Measurements from ENCODE around the gene ZNF516. TPM values are rescaled to one million over a fixed set of nuclear protein-coding genes. Genes with fewer than 3 reads are reported as not detected.

ZNF516 gene
- total RNA-seq, 1 donor from 2014 or later: 15.0 TPM

GRCh38 chr18:76441668-76442412 is 53.2 kb downstream of the ZNF516 start:
- no peak for DNase-seq

- DNase-seq: no peak
These were observed 53.9 kb downstream of the ZNF516 start for GRCh38 chr18:76441002-76441667.

- DNase-seq: no peak
These were observed 57.1 kb downstream of the ZNF516 start for GRCh38 chr18:76437910-76438309.

- no peak for DNase-seq
These were observed 58.0 kb downstream of the ZNF516 start for GRCh38 chr18:76437011-76437410.

GRCh38 chr18:76436342-76436741 is 58.7 kb downstream of the ZNF516 start:
- DNase-seq: no peak

- DNase-seq: no peak
These were observed 59.6 kb downstream of the ZNF516 start for GRCh38 chr18:76435316-76435989.

GRCh38 chr18:76434452-76434851 is 60.6 kb downstream of the ZNF516 start:
- DNase-seq: no peak

GRCh38 chr18:76433788-76434187 is 61.3 kb downstream of the ZNF516 start:
- DNase-seq: no peak

- no peak for DNase-seq
These were observed 61.9 kb downstream of the ZNF516 start for GRCh38 chr18:76432970-76433767.

GRCh38 chr18:76432274-76432755 is 62.7 kb downstream of the ZNF516 start:
- no peak for DNase-seq

GRCh38 chr18:76431437-76432273 is 63.4 kb downstream of the ZNF516 start:
- no peak for DNase-seq

- no peak for DNase-seq
These were observed 64.4 kb downstream of the ZNF516 start for GRCh38 chr18:76430636-76431035.

GRCh38 chr18:76429262-76430126 is 65.5 kb downstream of the ZNF516 start:
- DNase-seq: peak; percentile 25

GRCh38 chr18:76428396-76429261 is 66.4 kb downstream of the ZNF516 start:
- no peak for DNase-seq

- no peak for DNase-seq
These were observed 68.2 kb downstream of the ZNF516 start for GRCh38 chr18:76426737-76427305.

- DNase-seq: no peak
These were observed 69.6 kb downstream of the ZNF516 start for GRCh38 chr18:76425146-76426131.

GRCh38 chr18:76422838-76423237 is 72.2 kb downstream of the ZNF516 start:
- no peak for DNase-seq

- no peak for DNase-seq
These were observed 72.9 kb downstream of the ZNF516 start for GRCh38 chr18:76422121-76422520.

All from occipital lobe (tissue), 2 donors.